Mesenteric fat pad (tissue), 1 donor: ENCODE results near the gene PIK3CB. TPM values are rescaled to one million over a fixed set of nuclear protein-coding genes. Genes with fewer than 3 reads are reported as not detected.
A peak's percentile ranks its signal among the peaks of the same experiment; 100 is the strongest.
"Not testable (repeated sequence)": the region's sequence is repeated elsewhere in the genome, so short reads cannot be mapped to it uniquely, and the experiment has no call there.

Experiments
- DNase-seq: peaks from one replicate; pipeline ENCODE4 v3.0.0-alpha.2; 2020; ENCODE audit warnings: low spot score
- total RNA-seq: library from RNA; stranded (reverse); fragmentation: NEBNext Ultra II Directional; extraction: Animal tissue kit (Norgen Biotek cat#: 25700); gene quantifications from one replicate; pipeline ENCODE4 v1.2.1, GENCODE V29; 2021
- donor health status: DM: yes; HTN: yes; CAD: no.

The PIK3CB gene
- total RNA-seq, 1 donor from 2014 or later, result 31.2 TPM

GRCh38 chr3:138848696-138849095, 14.0 kb upstream of the PIK3CB start:
- DNase-seq, result no peak

GRCh38 chr3:138846824-138847223, 12.1 kb upstream of the PIK3CB start:
- not testable (repeated sequence) for DNase-seq

- DNase-seq, result no peak
Measured at GRCh38 chr3:138846262-138846791, 11.6 kb upstream of the PIK3CB start.

DNA sequence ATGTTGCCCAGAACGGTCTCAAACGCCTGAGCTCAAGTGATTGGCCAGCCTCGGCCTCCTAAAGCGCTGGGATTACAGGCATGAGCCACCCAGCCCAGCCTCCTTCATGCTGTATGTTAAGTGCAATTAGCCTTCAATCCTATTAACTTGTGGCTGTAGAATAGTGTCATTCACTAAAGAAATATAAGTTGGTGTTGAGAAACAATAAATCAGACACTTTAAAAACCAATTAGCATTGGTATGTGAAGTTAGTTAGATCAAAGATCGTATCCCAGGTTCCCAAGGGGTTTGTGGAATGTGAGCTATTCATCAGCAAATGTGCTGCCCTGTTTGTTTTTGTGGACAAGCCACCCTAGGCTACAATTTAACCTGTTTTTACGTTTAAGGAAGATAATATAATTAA, 11.0 kb upstream of the PIK3CB start:
- DNase-seq, result no peak

DNA sequence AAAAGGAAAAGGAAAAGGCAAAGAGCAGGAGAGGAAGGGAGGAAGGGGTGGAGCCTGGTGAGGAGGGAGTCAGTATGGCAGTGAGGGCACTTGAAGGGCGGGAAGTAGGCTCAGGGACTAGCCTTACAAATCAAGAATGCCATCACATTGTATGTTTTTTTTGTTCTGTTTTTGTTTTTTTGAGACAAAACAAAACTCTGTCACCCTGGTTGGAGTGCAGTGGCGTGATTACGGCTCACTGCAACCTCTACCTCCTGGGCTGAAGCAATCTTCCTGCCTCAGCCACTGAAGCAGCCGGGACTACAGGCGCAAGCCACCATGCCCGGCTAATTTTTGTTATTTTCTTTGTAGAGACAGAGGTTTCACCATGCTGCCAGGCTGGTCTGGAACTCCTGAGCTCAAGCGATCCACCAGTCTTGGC, 10.5 kb upstream of the PIK3CB start:
- no peak for DNase-seq

DNA sequence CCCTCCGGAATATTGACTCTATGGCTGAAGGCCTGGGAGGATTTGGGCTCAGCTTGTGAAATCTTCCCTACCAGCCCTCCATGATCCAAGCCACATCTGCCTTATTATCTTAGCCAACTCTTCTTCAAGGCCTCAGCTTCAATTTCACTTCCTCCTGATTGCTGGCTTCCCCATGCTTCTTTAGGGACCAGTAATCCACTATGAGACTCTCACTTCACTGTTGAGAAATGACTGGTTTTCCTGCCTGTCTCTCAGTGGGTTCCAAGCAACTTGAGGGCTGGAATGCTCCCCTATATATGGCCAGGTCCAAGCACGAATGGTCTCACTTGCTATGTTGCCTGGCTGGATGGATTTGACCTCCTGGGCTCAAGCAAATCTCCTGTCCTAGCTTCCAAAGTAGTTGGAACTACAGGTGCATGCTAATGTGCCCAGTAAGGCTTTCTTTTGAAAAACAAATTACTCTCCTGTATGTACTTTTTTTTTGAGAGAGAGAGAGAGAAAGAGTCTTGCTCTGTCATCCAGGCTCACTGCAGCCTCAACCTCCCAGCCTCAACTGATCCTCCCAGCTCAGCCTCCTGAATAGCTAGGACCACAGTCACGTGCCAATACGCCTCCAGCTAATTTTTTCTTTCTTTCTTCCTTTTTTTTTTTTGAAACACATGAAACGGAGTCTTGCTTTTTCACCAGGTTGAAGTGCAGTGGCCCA, 7.9 kb upstream of the PIK3CB start:
- DNase-seq, result no peak

GRCh38 chr3:138838385-138838784, 3.7 kb upstream of the PIK3CB start:
- not testable (repeated sequence) for DNase-seq

GRCh38 chr3:138835846-138836245, 1.1 kb upstream of the PIK3CB start:
- not testable (repeated sequence) for DNase-seq

DNA sequence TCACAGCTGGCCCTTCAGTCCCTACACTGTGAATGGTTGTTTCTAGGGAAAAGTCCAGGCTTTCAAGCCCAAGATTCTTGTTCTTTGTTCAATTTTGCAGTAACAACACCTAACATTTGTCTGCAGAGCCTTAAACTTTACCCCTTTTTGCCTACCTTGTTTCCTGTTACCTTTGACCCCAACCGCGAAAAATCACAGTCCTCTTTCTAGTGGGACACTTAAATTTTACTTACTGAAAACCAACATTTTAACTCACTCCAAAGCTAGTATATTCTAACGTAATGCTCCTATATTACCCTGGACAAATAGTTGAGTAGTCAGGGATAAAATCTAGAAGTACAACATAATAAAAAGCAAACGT, 649 bp upstream of the PIK3CB start:
- DNase-seq, result no peak

- DNase-seq, result no peak
Measured at GRCh38 chr3:138833899-138834595, 681 bp downstream of the PIK3CB start.

DNA sequence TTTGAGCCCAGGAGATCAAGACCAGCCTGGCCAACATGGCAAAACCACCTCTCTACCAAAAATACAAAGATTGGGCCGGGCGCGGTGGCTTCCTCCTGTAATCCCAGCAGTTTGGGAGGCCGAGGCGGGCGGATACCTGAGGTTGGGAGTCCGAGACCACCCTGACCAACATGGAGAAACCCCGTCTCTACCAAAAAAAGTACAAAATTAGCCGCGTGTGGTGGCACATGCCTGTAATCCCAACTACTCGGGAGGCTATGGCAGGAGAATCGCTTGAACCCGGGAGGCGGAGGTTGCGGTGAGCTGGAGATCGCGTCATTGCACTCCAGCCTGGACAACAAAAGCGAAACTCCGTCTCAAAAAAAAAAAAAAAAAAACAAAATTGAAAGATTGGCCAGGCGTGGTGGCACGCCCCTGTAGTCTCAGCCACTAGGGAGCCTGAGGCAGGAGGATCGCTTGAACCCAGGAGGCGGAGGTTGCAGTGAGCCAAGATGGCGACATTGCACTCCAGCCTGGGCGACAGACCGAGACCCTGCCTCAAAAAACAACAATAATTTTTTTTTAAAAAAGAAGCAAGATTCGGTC, 2.2 kb downstream of the PIK3CB start:
- not testable (repeated sequence) for DNase-seq

DNA sequence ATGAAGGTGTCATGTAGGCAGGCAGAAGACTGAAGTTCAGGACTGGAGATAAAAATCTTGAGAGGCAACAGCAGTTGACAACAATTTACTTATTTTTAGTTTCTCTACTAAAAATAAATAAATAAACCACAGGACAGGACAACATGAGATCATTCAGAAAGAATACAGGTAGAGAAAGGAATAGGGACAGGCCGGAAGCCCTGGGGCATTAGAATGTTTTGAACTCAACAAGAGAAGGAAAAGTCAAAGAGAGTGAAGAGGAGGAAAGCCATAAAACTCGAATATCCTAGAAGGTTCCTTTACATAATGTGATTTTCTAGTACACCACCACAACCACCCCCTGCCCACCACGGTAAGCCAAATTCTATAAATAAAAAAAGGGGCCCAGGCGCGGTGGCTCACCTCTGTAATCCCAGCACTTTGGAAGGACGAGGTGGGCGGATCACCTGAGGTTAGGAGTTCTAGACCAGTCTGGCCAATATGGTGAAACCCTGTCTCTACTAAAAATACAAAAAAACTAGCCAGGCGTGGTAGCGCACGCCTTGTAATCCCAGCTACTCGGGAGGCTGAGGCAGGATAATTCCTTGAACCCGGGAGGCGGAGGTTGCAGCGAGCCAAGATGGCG, 4.7 kb downstream of the PIK3CB start:
- DNase-seq, result no peak

GRCh38 chr3:138829097-138829496, 5.6 kb downstream of the PIK3CB start:
- no peak for DNase-seq

- DNase-seq, result no peak
Measured at GRCh38 chr3:138827222-138827621, 7.5 kb downstream of the PIK3CB start.

- DNase-seq, result peak; percentile 5
Measured at GRCh38 chr3:138825336-138825735, 9.4 kb downstream of the PIK3CB start.

GRCh38 chr3:138824114-138824506, 10.6 kb downstream of the PIK3CB start:
- no peak for DNase-seq

DNA sequence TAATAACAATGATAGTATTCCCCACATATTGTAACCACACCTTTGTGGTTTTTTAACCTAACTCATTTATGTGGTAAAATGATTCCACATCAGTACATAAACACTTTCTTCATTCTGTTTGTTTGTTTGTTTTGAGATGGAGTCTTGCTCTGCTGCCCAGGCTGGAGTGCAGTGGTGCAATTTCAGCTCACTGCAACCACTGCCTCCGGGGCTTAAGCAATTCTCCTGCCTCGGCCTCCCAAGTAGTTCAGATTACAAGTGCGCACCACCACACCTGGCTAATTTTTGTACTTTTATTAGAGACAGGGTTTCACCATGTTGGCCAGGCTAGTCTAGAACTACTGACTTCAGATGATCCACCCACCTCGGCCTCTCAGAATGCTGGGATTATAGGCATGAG, 14.3 kb downstream of the PIK3CB start:
- DNase-seq, result peak; percentile 22

DNA sequence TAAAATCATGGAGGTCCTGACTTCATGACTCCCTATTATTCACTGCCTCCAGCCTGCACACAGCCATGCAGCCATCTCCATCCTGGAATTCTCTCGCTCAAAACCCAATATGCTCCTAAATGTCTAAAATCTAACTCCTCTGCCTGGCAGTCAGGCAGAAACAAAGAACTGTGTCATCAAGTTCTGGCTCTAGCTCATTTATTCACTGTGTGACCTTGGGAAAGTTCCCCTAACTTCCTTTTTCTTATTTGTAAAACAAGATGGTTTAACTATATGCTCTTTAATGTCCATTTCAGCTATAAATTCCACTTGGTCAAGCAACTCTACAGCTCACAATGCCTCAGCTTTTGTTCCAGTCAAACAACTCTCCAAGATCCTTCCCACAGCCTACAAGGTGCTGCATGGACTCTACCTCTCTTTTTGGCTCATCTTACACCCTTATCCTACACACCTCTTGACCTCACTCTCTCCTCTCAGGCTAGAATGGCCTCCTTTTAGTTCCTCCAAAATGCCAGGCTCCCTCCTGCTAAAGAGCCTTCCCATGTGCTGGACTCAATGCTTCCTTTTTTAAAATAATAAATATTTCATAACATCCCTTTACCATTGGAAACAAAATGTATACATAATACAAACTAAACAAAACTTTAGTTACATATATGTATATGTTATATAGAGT, 16.4 kb downstream of the PIK3CB start:
- peak; percentile 14 for DNase-seq

DNA sequence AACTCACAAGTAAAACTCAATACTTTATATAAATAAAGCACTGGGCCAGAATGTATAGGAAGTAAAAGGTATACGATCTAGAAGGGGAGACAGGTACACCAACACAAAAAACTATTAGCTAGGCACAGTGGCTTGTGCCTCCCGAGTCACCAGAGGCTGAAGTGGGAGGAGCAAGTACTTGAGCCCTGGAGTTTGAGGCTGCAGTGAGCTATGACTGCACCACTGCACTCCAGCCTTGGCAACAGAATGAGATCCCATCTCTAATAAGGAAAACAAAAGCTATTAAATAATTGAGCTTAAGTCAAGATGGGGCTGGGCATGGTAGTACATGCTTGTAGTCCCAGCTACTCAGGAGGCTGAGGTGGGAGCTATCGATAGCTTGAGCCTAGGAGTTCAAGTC, 17.0 kb downstream of the PIK3CB start:
- DNase-seq, result no peak

DNA sequence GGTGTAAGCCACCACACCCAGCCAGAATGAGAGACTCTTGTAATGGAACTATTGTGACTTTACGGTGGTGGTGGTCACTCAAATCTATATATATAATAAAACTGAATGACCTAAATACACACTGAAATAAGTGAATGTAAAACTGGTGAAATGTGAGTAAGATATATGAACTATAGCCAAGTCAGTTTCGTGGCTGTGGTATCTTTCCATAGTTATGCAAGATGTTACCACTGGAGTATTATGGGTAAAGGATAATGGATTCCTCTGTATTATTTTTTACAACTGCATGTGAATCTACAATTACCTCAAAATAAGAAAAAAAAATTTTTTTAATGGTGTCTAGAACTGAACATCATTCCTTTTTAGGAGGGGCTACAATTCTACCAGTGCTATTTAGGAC, 21.9 kb downstream of the PIK3CB start:
- DNase-seq, result no peak

DNA sequence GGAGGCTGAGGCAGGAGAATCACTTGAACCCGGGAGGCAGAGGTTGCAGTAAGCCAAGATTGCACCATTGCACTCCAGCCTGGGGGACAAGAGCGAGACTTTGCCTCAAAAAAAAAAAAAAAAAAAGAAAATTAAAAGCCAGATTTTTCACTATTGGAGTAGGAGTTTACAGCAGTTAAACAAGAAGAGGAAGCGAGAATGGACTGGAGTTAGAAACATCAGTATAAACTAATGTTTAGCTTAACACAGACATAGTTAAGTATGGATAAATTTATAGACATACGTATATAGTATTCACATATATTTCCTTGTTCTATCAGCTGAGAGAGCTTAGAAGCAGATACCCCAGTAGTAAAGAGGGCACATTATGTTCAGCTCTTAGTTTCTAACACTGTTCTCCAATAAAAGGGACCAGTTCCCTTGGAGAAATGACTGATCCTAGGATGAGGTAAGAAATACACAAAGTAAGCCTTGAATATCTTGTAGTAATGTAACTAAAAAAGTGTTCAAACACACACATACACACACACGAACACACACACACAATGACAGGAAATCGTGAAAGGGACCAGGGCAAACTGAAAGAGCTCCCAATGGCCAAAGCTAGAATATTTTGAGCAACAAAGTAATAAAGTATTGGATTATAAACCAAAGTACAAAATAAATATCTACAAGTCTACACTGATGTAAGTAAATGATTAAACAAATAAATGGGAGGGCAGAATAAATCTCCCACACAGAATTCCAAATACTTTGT, 25.1 kb downstream of the PIK3CB start:
- DNase-seq, result no peak
